22Rv1 (cell line): ENCODE results near the gene KCNK10.

Source experiments
- H3K27ac ChIP-seq: fragments of 450-650 bp; 2 replicates; pipeline ENCODE4 v1.5.1; 2017
- ZFX ChIP-seq: fragments of 450-650 bp; IDR thresholded peaks from 2 replicates; pipeline ENCODE4 v1.6.1; 2017; ENCODE audit warnings: antibody characterized with exemption, borderline replicate concordance
- TF ChIP-seq, protein P1 (sequence below): fragments of 450-650 bp; IDR thresholded peaks from 2 replicates; pipeline ENCODE4 v1.5.1; 2017; ENCODE audit warnings: mild to moderate bottlenecking

KCNK10 gene

DNA sequence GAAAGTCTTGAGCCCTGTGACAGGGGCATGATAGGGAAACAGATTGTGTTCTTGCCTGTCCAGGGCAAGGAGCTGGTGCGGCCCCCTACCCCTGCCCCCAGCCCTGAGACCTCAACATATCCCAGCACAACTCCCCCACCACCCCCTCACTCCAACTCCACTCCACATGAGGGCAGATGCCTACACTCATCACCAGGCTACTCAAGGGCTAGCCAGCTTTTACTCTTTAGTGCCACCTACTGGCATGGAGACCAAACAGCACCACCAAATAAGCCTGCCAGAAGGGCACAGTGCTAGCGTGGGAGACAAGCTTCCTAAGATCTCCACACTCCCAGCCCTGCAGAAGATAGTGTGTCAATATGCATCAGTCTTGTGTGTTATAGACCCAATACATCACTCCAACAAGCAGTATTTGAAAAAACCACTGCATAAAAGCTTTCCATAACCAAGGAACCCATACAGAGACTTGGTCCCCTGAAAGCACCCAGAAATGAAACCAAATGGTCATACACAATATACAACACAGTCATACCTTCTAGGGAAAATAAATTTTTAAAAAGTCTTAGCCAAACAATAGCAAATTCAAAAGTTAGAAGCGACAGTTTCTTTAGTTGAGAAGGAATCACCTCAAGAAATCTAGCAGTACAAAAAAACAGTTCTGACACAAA is 154.4 kb downstream of the KCNK10 start:
- TF ChIP-seq ZFX = no peak
- TF ChIP-seq, protein P1, sequence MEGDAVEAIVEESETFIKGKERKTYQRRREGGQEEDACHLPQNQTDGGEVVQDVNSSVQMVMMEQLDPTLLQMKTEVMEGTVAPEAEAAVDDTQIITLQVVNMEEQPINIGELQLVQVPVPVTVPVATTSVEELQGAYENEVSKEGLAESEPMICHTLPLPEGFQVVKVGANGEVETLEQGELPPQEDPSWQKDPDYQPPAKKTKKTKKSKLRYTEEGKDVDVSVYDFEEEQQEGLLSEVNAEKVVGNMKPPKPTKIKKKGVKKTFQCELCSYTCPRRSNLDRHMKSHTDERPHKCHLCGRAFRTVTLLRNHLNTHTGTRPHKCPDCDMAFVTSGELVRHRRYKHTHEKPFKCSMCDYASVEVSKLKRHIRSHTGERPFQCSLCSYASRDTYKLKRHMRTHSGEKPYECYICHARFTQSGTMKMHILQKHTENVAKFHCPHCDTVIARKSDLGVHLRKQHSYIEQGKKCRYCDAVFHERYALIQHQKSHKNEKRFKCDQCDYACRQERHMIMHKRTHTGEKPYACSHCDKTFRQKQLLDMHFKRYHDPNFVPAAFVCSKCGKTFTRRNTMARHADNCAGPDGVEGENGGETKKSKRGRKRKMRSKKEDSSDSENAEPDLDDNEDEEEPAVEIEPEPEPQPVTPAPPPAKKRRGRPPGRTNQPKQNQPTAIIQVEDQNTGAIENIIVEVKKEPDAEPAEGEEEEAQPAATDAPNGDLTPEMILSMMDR = peak; percentile 80
- no peak overlapping the region for H3K27ac ChIP-seq

DNA sequence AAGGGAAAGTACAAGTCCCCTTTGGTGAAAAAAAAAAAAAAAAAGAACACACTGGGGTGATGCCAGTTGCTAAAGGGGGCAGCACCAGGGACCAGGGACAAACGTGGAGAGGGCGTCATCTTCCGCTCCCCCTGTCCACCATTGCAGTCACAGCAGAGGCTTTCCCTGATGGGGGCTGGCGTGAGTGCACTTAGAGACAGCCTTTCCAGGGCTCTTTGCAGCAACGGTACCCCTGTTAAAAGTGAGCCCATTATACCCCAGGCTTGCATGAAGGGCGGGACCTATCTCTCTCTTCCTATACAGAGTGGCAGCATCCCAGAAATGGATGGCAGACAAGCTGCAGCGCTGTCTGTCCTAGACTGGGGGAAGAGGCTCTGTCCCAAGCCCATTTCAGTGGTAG is 155.0 kb downstream of the KCNK10 start:
- TF ChIP-seq, protein P1 = no peak
- TF ChIP-seq ZFX = no peak
- no peak overlapping the region for H3K27ac ChIP-seq

DNA sequence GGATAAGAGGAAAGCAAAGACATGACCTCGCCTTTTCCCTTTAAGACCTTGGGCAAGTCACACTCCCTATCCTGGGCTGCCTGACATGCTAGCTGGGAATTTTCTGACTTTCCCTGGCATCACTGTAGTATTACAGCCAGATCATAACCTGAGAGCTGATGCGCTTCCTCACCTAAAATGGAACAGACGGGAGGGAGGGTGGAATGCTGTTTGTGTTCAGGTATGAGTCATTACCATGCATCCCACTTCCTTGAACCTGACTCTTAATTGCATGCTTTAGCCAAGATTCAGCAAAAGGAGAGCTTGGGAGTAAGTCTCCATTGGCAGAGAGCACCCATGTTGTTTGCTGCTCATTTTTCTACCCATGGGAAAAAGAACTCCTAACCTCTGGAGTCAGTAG is 156.5 kb downstream of the KCNK10 start:
- no peak overlapping the region for H3K27ac ChIP-seq
- TF ChIP-seq ZFX = no peak
- TF ChIP-seq, protein P1 = no peak

DNA sequence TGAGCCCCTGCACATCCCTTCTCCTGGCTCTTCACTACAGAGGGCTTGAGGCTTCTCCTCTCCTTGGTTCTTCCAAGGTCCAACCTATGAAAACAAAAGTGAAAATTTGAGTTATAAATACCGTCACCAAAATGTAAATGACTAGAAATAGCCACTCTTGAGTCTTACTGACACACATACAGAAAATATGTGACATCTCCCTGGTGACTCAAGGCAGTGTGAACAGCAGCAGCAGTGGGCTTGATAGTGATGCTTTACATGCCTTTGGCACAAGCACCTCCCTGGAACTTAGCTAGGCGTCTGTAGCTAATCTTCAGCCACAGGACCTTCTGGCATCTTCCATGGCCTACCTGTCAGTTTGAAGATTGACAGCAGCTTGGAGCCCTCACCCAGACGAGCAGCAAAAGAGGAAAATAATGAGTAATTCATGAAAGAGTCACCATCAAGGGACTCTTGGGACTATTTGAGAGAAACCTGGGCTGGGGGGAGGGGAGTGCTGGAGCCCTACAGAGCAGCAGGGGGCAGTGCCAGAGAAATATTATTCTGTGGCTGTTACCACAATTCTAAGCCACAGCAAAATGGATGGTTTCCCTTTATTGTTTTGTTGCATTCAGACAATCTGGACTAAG is 158.0 kb downstream of the KCNK10 start:
- H3K27ac ChIP-seq = no peak overlapping the region
- TF ChIP-seq ZFX = no peak
- TF ChIP-seq, protein P1 = no peak

DNA sequence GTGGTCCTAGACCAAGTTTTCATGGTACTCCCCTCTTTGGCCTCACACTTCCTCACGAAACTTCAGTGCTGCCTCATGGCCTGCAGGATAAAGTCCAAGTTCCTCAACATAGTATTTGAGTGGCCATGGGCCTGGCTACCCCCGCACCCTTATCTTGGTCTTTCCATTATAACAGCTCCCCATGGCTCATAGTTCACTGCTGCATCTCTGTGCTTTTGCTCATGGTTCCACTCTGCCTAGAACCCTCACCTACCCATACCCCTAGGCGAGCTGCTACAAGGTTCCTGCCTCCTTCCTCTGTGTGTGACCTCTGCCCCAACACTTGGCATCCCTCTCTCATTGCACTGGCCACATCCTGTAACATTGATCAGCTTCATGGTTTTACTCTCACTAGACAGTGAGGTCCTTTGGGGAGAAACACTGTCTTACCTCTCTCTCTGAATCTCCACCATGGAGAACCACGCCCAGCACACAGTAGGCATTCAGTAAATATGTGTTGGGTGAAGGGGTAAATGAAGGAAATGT is 159.3 kb downstream of the KCNK10 start:
- TF ChIP-seq ZFX = no peak
- TF ChIP-seq, protein P1 = no peak
- H3K27ac ChIP-seq = no peak overlapping the region

DNA sequence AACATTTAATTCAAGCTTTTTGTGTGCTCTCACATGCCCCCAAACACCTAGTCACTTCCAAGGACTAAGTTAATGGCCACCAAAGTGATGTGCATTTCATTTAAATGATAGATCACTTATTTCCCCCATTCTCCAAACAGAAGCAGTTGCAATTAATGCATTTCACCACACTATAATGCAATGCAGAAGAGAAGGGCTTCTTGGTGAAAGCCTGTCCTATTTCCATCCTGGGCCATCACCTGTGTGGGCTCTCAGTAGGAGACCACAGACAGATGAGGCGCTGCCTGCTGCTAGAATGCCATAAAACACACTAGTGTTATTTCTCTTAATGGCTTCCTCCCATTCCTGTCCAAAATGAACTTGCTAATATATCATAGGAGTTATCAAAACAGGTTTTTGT is 166.9 kb downstream of the KCNK10 start:
- TF ChIP-seq ZFX = no peak
- TF ChIP-seq, protein P1 = no peak

DNA sequence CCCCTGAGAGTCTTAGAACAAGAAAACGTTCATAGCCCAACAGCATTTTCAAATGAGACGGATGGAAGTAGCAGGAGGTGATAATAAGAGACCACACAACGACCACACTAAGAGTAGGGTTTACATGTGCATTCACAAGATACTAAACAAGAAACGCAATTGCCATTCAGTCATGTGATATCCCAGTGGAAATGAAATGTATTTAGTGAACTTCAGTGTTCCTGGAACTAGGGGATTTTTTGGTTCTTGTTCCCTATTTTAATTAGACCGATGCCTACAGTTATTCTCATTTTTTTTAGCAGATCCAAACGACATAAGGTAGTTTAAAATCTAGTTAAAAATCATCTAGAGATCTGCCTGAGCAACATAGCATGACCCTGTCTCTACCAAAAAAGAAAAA is 168.1 kb downstream of the KCNK10 start:
- TF ChIP-seq ZFX = no peak
- TF ChIP-seq, protein P1 = no peak
- no peak overlapping the region for H3K27ac ChIP-seq

More for the DNA sequence above, 166.9 kb downstream of the KCNK10 start:
- no peak overlapping the region for H3K27ac ChIP-seq
